Tongue (tissue), 2 donors: ENCODE results near the gene ALB. TPM values are rescaled to one million over a fixed set of nuclear protein-coding genes. Genes with fewer than 3 reads are reported as not detected.
A peak's percentile ranks its signal among the peaks of the same experiment; 100 is the strongest.

Experiments
- DNase-seq: peaks from one replicate; pipeline ENCODE4 v3.0.0-alpha.2; 2015
- total RNA-seq: library from RNA; depleted of rRNA; stranded (reverse); fragments of >200 nt; gene quantifications from one replicate; pipeline ENCODE4 v1.2.3, GENCODE V29; 2014

The ALB gene
- total RNA-seq, 1 donor from 2014 or later, result not detected

DNA sequence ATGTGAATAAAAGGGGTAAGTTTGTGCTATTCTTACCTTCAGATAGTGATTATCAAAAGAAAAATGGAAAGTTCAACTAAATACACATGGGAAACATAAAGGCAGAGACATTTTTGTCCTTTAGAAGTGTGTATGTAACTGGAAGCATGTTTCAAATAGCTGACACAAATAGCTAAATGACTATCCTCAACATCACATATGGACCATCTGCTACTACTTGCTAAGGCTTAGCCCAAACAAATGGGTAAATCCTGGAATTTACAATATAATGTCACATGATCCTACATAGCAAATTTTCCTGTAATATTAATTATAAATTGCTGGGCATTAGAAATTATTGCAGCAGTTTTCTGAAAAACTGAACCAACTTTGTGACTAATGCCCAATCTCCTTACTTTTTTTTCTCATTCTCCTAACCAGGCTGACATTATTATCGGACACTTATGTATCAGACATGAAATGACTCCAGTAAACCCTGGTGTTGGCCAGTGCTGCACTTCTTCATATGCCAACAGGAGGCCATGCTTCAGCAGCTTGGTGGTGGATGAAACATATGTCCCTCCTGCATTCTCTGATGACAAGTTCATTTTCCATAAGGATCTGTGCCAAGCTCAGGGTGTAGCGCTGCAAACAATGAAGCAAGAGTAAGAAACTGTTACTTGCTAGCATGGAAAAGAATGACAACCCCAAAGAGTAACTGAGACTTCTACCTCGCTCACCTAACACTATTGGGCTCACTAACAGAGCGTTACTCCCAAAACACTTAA lies 48.1 kb downstream of the ALB start:
- peak; percentile 81 for DNase-seq

DNA sequence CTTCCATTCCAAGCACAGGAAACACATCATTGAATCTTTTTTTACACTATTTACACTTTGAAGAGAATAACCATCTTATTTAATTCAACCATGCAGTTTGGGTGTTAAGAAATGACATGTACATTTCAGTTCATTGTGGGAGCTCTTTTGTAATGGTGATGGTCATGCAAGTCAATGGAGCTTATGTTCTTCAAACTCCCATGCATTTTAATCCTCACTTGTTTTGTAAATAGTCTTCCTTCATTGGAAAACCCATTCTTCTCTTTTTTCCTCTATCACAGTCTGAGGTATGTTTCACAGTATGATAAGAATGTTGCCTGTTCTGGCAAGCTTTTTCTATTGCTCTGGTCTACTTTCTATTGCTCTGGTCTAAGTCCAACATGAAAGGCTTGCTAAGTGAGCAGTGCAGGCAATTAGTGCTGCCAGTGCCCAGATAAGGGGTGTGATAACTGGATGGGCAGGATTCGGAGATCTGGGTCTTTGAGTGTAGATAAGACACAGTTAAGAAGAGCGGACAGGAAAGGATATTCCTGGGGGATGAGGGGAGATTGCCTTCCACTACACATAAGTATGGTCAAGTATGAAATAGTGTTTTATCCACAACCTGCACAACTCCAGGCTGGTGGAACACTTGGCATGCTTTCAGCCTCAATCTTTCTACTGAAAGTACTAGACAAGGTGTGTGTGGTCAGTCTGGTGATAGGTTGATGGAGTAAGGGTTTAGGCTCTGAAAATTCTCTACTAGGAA lies 49.0 kb downstream of the ALB start:
- no peak for DNase-seq

DNA sequence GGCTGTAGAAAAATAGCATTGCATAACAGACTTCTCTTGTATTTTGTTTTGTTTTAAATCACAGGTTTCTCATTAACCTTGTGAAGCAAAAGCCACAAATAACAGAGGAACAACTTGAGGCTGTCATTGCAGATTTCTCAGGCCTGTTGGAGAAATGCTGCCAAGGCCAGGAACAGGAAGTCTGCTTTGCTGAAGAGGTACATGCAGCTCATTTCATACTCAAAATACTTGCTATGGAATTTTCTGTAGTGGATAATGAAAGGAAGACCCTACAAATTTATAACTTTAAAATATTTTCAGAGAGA lies 49.6 kb downstream of the ALB start:
- DNase-seq, result no peak

DNA sequence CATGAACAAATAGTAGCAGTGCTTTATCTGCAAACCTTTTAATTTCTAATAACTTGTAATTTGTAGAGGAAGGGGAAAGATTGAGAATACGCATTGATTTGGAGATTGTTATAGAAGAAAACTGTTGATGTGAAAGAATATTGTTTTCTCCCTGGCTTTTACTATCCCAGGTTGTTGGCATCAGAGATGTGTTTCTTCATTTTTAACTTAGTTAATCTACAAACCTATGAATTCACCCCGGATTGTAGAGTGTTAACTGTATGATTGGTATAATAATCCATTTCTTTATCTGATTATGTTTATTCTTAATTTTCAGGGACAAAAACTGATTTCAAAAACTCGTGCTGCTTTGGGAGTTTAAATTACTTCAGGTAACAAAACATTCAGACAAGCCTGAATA lies 50.8 kb downstream of the ALB start:
- DNase-seq, result no peak

DNA sequence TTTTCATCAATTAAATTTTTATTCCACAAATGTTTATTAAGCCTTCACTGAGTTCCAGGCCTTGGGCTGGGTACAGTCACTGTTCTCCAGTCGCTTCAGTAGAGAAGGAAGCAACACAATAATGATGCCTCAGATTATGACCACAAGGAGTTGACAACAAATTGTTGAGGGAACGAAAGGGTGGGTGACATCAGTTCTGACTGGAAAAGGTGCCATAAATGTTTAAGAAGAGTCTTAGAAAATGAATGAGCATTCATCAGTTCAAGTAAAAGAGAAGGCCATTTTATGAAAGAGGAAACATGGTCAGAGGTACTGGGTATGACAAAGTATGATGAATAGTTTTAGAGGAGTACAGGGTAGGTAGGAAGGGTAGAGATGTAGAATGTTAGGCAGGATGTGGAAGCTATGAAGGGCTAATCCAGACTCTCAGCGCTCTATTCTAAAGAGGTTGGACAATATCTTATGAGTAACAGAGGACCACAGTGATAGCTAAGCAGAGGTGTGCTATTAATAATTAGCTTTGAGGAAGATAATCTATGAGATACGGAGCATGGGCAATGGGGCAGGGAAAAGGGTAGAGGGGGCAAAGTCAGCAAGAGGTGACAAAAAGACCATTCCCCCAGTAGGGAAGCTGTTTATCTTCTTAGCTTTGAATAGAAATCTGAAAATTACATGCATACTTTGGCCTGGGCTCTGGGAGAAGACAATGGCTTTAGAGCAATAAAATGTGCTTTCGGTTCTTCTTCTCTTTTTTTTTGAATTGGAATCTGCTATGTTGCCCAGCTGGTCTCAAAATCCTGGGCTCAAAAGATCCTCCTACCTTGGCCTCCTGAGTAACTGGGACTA lies 52.3 kb downstream of the ALB start:
- no peak for DNase-seq

DNA sequence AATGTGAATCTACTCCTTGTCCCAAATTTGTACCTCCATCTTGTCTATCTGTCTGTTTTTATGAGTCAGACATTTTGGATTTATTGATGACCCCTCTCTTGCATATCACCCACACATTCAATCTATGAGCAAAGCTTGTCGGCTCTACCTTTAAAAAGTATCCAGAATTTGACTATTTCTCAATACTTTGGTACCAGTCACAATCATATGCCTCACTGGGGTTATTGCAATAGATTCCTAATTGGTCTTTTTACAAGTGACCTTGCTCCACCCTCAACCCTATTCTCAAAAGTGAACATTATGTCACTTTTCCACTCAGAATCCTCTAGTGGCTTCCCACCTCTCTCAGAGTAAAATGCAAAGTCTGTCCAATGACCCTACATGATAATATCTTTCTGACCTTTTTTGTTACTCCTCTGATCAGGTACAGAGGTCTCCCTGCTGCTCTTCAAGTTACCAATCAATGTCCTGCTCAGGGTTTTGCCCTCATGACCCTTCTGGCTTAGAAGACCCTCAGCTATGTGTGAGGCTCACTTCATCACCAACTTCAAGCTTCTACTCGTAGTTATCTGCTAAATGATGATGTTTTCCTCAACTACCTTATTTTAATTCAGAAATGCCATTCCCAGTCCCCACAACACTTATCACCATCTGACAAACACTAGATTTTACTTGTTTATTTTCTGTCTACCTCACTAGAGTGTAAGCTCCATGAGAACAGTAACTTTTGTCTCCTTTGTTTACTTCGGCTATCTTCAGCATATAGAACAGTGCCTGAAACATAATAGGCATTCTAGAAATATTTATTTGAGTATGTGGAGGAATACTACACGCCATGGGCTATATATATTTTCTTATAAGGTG lies 54.3 kb downstream of the ALB start:
- DNase-seq, result no peak

DNA sequence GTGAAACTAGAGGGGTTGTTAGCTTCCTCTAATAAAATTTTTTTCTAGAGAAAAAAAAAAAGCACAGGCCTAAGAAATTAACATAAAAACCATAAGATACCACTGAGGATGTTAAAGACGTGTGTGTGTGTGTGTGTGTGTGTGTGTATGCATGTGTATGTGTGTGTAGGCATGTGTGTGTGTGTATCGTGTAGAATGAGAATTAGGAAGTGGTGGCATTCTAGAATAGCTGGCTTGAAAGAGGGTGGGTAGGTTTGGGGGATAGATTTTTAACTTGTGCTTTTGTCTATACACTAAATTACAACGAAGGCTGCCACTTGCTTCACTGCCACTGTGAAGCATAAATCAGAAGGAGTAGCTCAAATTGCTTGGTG lies 54.9 kb downstream of the ALB start:
- DNase-seq, result no peak

DNA sequence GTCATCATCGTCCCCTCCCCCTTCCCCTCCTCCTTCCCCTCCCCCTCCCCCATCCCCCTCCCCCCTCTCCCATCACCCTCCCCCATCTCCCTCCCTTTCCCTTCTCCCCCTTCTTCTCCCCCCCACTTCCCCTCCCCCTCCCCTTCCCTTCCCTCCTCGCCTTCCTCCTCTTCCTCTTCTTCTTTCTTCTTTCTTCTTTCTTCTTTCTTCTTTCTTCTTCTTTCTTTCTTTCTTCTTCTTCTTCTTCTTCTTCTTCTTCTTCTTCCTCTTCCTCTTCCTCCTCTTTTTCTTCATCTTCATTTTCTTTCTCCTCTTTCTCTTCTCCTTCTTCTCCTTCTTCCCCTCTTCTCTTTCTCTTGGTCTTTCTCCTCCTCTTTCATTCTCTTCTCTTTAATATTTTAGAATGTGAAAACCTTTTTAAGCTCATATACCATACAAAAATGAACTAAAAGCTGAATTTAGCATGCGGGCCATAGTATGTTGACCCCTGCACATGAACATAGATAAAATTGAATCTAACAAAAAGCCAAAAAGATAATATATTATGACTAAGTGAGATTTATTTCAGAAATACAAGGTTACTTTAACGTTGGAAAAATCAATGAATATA lies 56.9 kb downstream of the ALB start:
- no peak for DNase-seq

DNA sequence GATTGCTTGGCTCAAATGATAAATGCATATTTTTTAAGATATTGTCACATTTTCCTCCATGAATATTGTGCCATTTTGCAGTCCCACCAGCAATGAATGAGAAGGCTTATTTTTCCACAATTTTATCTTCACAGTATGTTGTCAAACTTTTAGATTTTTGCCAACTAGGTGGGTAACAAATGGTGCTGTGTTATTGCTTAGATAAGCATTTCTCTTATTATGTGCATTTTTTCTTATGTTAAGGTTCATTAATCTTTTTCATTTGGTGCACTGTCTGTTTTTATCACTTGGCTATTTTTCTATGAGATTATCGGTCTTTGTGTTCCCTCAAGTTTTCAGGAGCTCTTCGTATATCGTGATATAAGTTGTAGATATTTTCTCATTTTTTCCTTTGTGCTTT lies 64.1 kb downstream of the ALB start:
- DNase-seq, result no peak

DNA sequence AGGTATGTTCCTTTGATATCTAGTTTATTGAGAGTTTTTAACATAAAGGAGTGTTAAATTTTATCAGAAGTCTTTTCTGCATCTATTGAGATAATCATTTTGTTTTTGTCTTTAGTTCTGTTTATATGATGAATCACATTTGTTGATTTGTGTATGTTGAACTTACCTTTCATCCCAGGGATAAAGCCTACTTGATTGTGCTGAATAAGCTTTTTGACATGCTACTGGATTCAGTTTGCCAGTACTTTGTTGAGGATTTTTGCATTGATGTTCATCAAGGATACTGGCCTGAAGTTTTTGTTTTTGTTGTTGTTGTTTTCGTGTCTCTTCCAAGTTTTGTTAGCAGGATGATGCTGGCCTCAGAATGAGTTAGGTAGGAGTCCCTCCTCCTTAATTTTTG lies 66.6 kb downstream of the ALB start:
- DNase-seq, result no peak

Other genes starting within 250 kb of the ALB start
- 90.9 TPM for gene ANKRD17, start 145.5 kb upstream of the ALB start, total RNA-seq
- gene AFP, start 31.9 kb downstream of the ALB start, total RNA-seq, result not detected
- gene AFM, start 77.5 kb downstream of the ALB start, total RNA-seq, result not detected
- gene RASSF6, start 216.1 kb downstream of the ALB start, total RNA-seq, result 3.3 TPM